ENCODE results near the gene FSTL4. TPM values are rescaled to one million over a fixed set of nuclear protein-coding genes. Genes with fewer than 3 reads are reported as not detected.

The FSTL4 gene
- total and polyA plus RNA-seq, 9 donors, result 0.07 to 0.22 (median 0.15) TPM; not detected in 4

- intact Hi-C loops (cut with DNase I), result no loop called here
- no peaks in the 10 kb centered on the region for H3K36me3 ChIP-seq
These were observed 251.5 kb downstream of the FSTL4 start for GRCh38 chr5:133360693-133361472.

DNA sequence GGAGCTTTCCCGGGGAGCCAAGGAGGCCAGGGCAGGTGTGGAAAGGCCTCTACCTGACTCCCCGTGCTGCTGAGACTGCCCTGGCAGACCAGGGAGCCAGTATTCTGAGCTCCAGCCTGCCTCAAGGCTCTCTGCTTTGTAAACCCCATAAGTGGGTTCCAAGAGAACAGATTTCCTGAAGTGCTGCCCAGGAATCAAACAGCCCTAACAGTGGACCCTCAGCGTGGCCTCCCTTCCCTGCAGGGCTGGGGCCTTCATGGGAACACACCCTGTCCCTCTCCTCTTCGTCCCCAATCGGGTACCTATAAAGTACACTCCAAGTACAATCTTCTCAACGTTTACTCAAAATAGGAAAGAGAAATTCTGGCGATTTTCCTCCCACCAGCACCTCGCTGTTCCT lies 252.5 kb downstream of the FSTL4 start:
- H3K4me1 ChIP-seq (ENCODE audit: insufficient read depth), result no peaks in the 10 kb centered on the region
- DNase-seq, result no peak
- no peaks in the 10 kb centered on the region for H3K9me3 ChIP-seq
- H3K36me3 ChIP-seq, result no peaks in the 10 kb centered on the region
- 66 to 67% (median 66%) methylated on average over 8 of the region's 8 CpGs for WGBS, 3 donors
- TF ChIP-seq POLR2A (IDR thresholded peaks at IDR 0.05) (no peak), CTCF (IDR thresholded peaks at IDR 0.05) (no peak), EP300 (IDR thresholded peaks at IDR 0.05) (no peak)
- H3K27ac ChIP-seq, result no peak overlapping the region
- H3K27me3 ChIP-seq, result no peaks in the 10 kb centered on the region
- H3K4me3 ChIP-seq, result no peak overlapping the region
- intact Hi-C loops (cut with DNase I), result no loop called here

More at GRCh38 chr5:133360693-133361472, 251.5 kb downstream of the FSTL4 start:
- no peaks in the 10 kb centered on the region for H3K9me3 ChIP-seq
- no peak overlapping the region for H3K4me3 ChIP-seq
- WGBS, 3 donors, result 25 to 36% (median 26%) methylated on average over 18 of the region's 18 CpGs
- TF ChIP-seq EP300 (IDR thresholded peaks at IDR 0.05) (no peak), POLR2A (IDR thresholded peaks at IDR 0.05) (no peak), CTCF (IDR thresholded peaks at IDR 0.05) (no peak)
- DNase-seq, result no peak
- no peak overlapping the region for H3K27ac ChIP-seq
- no peaks in the 10 kb centered on the region for H3K27me3 ChIP-seq
- H3K4me1 ChIP-seq (ENCODE audit: insufficient read depth), result no peaks in the 10 kb centered on the region

- Histone ChIP-seq H3K9me3 (no peaks in the 10 kb centered on the region), H3K27ac (no peak overlapping the region), H3K27me3 (no peaks in the 10 kb centered on the region), H3K4me3 (no peak overlapping the region), H3K36me3 (no peaks in the 10 kb centered on the region), H3K4me1 (ENCODE audit: insufficient read depth) (no peaks in the 10 kb centered on the region)
- no peak for TF ChIP-seq EP300 (IDR thresholded peaks at IDR 0.05)
- TF ChIP-seq CTCF (IDR thresholded peaks at IDR 0.05), result no peak
- no peak for DNase-seq
- 83 to 94% (median 91%) methylated on average over 12 of the region's 12 CpGs for WGBS, 3 donors
- intact Hi-C loops (cut with DNase I), result no loop called here
These were observed 254.1 kb downstream of the FSTL4 start for GRCh38 chr5:133358271-133358670.

GRCh38 chr5:133357758-133358157 lies 254.6 kb downstream of the FSTL4 start:
- no peaks in the 10 kb centered on the region for H3K36me3 ChIP-seq
- H3K27ac ChIP-seq, result no peak overlapping the region
- TF ChIP-seq EP300 (IDR thresholded peaks at IDR 0.05) (no peak), CTCF (IDR thresholded peaks at IDR 0.05) (no peak), POLR2A (IDR thresholded peaks at IDR 0.05) (no peak)
- H3K4me1 ChIP-seq (ENCODE audit: insufficient read depth), result no peaks in the 10 kb centered on the region
- no peaks in the 10 kb centered on the region for H3K27me3 ChIP-seq
- intact Hi-C loops (cut with DNase I), result no loop called here
- no peaks in the 10 kb centered on the region for H3K9me3 ChIP-seq
- 82 to 95% (median 88%) methylated on average over 4 of the region's 4 CpGs for WGBS, 3 donors
- no peak for DNase-seq
- H3K4me3 ChIP-seq, result no peak overlapping the region

All from ovary (tissue), 9 donors.